ENCODE measurements around the gene GOLPH3. TPM values are rescaled to one million over a fixed set of nuclear protein-coding genes. Genes with fewer than 3 reads are reported as not detected.

GOLPH3 gene
- total RNA-seq, 1 experiment from 2014 or later, result 69.2 TPM

DNA sequence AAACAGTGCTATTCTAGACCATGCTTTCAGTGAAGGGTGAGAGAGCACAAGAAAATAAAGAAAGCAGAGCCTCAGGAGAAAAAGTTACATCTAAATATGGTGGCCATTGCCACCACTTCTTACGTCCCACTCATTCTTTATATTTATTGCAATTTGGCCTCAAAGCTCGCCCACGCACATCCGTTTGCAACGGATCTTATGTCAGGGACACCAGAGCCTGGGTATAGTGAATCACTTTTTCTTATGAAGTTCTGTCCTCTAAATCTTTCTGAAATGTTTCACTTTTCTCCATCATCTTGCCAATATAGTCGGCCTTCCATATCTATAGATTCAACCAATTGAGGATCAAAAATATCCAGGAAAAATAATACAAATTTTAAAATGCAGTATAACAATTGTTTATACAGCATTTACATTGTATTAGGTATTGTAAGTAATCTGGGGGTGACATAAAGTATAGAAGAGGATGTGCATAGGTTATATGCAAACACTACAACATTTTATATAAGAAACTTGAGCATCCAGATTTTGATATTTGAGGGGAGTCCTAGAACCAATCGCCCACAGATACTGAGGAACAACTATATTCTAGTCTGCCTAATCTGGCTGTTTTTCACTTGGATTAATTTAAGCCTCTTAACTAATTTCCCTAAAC lies 35.2 kb downstream of the GOLPH3 start:
- no peaks in the 10 kb centered on the region for H3K9me3 ChIP-seq (ENCODE audit: control insufficient read depth in 1 of 2, insufficient read depth in 1 of 2, low read depth in 1 of 2, low read length in 2 of 2)
- no peaks in the 10 kb centered on the region for H3K4me1 ChIP-seq (ENCODE audit: control insufficient read depth in 1 of 2, insufficient read depth in 2 of 2, low read length in 2 of 2)
- H2AFZ ChIP-seq (ENCODE audit: low read depth, low read length, poor library complexity, severe bottlenecking), result no peak overlapping the region
- TF ChIP-seq MAX (IDR thresholded peaks at IDR 0.05) (no peak), YY1 (IDR thresholded peaks at IDR 0.05; ENCODE audit: extremely low read depth, insufficient replicate concordance, low read depth, low read length) (no peak), RAD21 (IDR thresholded peaks at IDR 0.05; ENCODE audit: low read depth) (no peak)
- no peak for ATAC-seq
- TSS peak; percentile 9 for BruUV-seq (replicated peaks)
- H3K27me3 ChIP-seq (ENCODE audit: insufficient read depth, low read length), result no peaks in the 10 kb centered on the region
- H3K79me2 ChIP-seq (ENCODE audit: insufficient read depth, low read length), result peaks cover 69% of the 10 kb centered on the region
- ChIA-PET RAD21 (ENCODE audit: low non-redundant PET in 1 of 2, low total read pairs in 2 of 2, uncharacterized antibody in 2 of 2, unreplicated experiment in 2 of 2) (no interaction called here), POLR2A (no interaction called here), CTCF (no interaction called here)
- H3K9ac ChIP-seq (ENCODE audit: low read length), result no peak overlapping the region
- no peak overlapping the region for H3K4me3 ChIP-seq (replicated peaks in 1 of 2; ENCODE audit: low read depth in 1 of 2, low read length in 2 of 2)
- no peak overlapping the region for H3K27ac ChIP-seq (ENCODE audit: low read depth, low read length)
- intact Hi-C loops (cut with micrococcal nuclease), result no loop called here
- H3K9me2 ChIP-seq (ENCODE audit: insufficient read depth), result no peaks in the 10 kb centered on the region
- no peak overlapping the region for H3K4me2 ChIP-seq (ENCODE audit: low read length)
- DNase-seq (ENCODE audit: low read depth, low spot score), result no peak
- peaks cover 10 to 11% of the 10 kb centered on the region in 2 experiments; a peak in 3 of 4 replicates for H3K36me3 ChIP-seq (ENCODE audit: control insufficient read depth in 1 of 2, insufficient read depth in 2 of 2, low read length in 2 of 2)
- H4K20me1 ChIP-seq (ENCODE audit: insufficient read depth), result peaks cover 13% of the 10 kb centered on the region; the same call in 1 of the 2 replicates

DNA sequence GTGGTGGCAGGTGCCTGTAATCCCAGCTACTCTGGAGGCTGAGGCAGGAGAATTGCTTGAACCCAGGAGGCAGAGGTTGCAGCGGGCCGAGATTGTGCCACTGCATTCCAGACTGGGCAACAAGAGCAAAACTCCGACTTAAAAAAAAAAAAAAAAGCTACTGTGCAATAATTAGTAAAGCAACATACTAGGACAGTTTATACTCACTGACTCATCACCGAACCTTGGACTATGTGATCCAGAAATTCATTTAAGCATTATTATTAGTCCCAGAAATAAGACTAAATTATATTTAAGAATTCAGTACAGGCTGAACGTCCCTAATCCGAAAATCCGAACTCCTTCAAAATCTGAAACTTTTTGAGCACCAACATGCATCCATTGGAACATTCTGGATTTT lies 37.8 kb downstream of the GOLPH3 start:
- no peaks in the 10 kb centered on the region for H3K9me2 ChIP-seq (ENCODE audit: insufficient read depth)
- DNase-seq (ENCODE audit: low read depth, low spot score) (no peak), ATAC-seq (no peak)
- H2AFZ ChIP-seq (ENCODE audit: low read depth, low read length, poor library complexity, severe bottlenecking), result no peak overlapping the region
- ChIA-PET CTCF (no interaction called here), RAD21 (ENCODE audit: low non-redundant PET in 1 of 2, low total read pairs in 2 of 2, uncharacterized antibody in 2 of 2, unreplicated experiment in 2 of 2) (no interaction called here), POLR2A (no interaction called here)
- intact Hi-C loops (cut with micrococcal nuclease), result no loop called here
- no peak overlapping the region for H3K4me3 ChIP-seq (replicated peaks in 1 of 2; ENCODE audit: low read depth in 1 of 2, low read length in 2 of 2)
- no peak overlapping the region for H3K27ac ChIP-seq (ENCODE audit: low read depth, low read length)
- H3K27me3 ChIP-seq (ENCODE audit: insufficient read depth, low read length), result no peaks in the 10 kb centered on the region
- no TSS peak for BruUV-seq (replicated peaks)
- H4K20me1 ChIP-seq (ENCODE audit: insufficient read depth), result peaks cover 8% of the 10 kb centered on the region; the same call in 1 of the 2 replicates
- H3K9ac ChIP-seq (ENCODE audit: low read length), result no peak overlapping the region
- no peaks in the 10 kb centered on the region for H3K4me1 ChIP-seq (ENCODE audit: control insufficient read depth in 1 of 2, insufficient read depth in 2 of 2, low read length in 2 of 2)
- TF ChIP-seq FOSL1 (IDR thresholded peaks at IDR 0.05; ENCODE audit: low read depth) (no peak), CBX3 (IDR thresholded peaks at IDR 0.05; ENCODE audit: low read depth) (no peak), RAD21 (IDR thresholded peaks at IDR 0.05; ENCODE audit: low read depth) (no peak), ZFX (IDR thresholded peaks at IDR 0.05) (no peak), SP1 (IDR thresholded peaks at IDR 0.05; ENCODE audit: low read depth) (no peak), EZH2 (IDR thresholded peaks at IDR 0.05) (no peak), EZH2phosphoT487 (IDR thresholded peaks at IDR 0.05; ENCODE audit: borderline replicate concordance) (no peak), MAX (IDR thresholded peaks at IDR 0.05) (no peak)
- H3K36me3 ChIP-seq (ENCODE audit: control insufficient read depth in 1 of 2, insufficient read depth in 2 of 2, low read length in 2 of 2), result peaks cover 10 to 15% of the 10 kb centered on the region in 2 experiments; a peak in 3 of 4 replicates
- no peaks in the 10 kb centered on the region for H3K9me3 ChIP-seq (ENCODE audit: control insufficient read depth in 1 of 2, insufficient read depth in 1 of 2, low read depth in 1 of 2, low read length in 2 of 2)
- H3K4me2 ChIP-seq (ENCODE audit: low read length), result no peak overlapping the region
- peaks cover 83% of the 10 kb centered on the region for H3K79me2 ChIP-seq (ENCODE audit: insufficient read depth, low read length)

Measured in HCT116 (cell line).